KMS-11 (cell line): ENCODE results near the gene OSBP2.

ENCODE experiments used
- H2AFZ ChIP-seq: fragments of 200-600 bp; sonication (generic); 2 replicates; pipeline ENCODE4 v1.6.1; 2016; ENCODE audit warnings: antibody characterized with exemption, mixed run types, low read depth
- H3K27ac ChIP-seq: fragments of 200-600 bp; sonication (generic); 2 replicates; pipeline ENCODE4 v1.6.1; 2016; ENCODE audit warnings: mild to moderate bottlenecking, mixed run types
- H3K27me3 ChIP-seq: fragments of 200-600 bp; sonication (generic); 2 replicates; pipeline ENCODE4 v1.6.1; 2017; ENCODE audit warnings: mild to moderate bottlenecking, low read depth, mixed run types, moderate library complexity; ENCODE audit not compliant: insufficient read depth
- H3K36me3 ChIP-seq: fragments of 200-600 bp; sonication (generic); 2 replicates; pipeline ENCODE4 v1.6.1; 2017; ENCODE audit warnings: mild to moderate bottlenecking, mixed run types; ENCODE audit not compliant: insufficient read depth
- H3K4me1 ChIP-seq: fragments of 200-600 bp; sonication (generic); 2 replicates; pipeline ENCODE4 v1.6.1; 2016; ENCODE audit warnings: mild to moderate bottlenecking, low read depth, mixed run types; ENCODE audit not compliant: poor library complexity, severe bottlenecking
- H3K4me2 ChIP-seq: fragments of 200-600 bp; sonication (generic); 2 replicates; pipeline ENCODE4 v1.7.0; 2016; ENCODE audit warnings: mild to moderate bottlenecking, mixed run types
- H3K4me3 ChIP-seq: fragments of 200-600 bp; sonication (generic); IDR thresholded peaks from 2 replicates; pipeline ENCODE4 v1.6.1; 2017; ENCODE audit warnings: low read depth, low read length, mixed read lengths; ENCODE audit not compliant: insufficient read depth
- H3K79me2 ChIP-seq: fragments of 200-600 bp; sonication (generic); 2 replicates; pipeline ENCODE4 v1.6.1; 2016; ENCODE audit warnings: low read depth, mixed run types; ENCODE audit not compliant: insufficient read depth
- H3K9ac ChIP-seq: fragments of 200-600 bp; sonication (generic); 2 replicates; pipeline ENCODE4 v1.6.1; 2016; ENCODE audit warnings: mild to moderate bottlenecking, mixed run types
- H4K20me1 ChIP-seq: fragments of 200-600 bp; sonication (generic); 2 replicates; pipeline ENCODE4 v1.6.1; 2016; ENCODE audit warnings: mild to moderate bottlenecking, mixed run types; ENCODE audit not compliant: insufficient read depth
- TF ChIP-seq, protein P1 (sequence below): fragments of 200-600 bp; sonication (generic); conservative IDR thresholded peaks from 2 replicates; pipeline ENCODE4 v1.6.1; 2017; ENCODE audit warnings: low read depth, mild to moderate bottlenecking, antibody characterized with exemption, low read length, moderate library complexity, mixed read lengths

The OSBP2 gene

GRCh38 chr22:30919973-30920372 is 225.3 kb downstream of the OSBP2 start:
- Histone ChIP-seq H3K4me1 (peaks cover 16% of the 10 kb centered on the region), H2AFZ (no peak overlapping the region), H3K36me3 (no peaks in the 10 kb centered on the region), H3K9ac (no peak overlapping the region), H3K27me3 (no peaks in the 10 kb centered on the region), H3K4me3 (no peak overlapping the region), H3K4me2 (no peak overlapping the region), H3K27ac (no peak overlapping the region), H4K20me1 (no peaks in the 10 kb centered on the region), H3K79me2 (no peaks in the 10 kb centered on the region)
- TF ChIP-seq, protein P1, sequence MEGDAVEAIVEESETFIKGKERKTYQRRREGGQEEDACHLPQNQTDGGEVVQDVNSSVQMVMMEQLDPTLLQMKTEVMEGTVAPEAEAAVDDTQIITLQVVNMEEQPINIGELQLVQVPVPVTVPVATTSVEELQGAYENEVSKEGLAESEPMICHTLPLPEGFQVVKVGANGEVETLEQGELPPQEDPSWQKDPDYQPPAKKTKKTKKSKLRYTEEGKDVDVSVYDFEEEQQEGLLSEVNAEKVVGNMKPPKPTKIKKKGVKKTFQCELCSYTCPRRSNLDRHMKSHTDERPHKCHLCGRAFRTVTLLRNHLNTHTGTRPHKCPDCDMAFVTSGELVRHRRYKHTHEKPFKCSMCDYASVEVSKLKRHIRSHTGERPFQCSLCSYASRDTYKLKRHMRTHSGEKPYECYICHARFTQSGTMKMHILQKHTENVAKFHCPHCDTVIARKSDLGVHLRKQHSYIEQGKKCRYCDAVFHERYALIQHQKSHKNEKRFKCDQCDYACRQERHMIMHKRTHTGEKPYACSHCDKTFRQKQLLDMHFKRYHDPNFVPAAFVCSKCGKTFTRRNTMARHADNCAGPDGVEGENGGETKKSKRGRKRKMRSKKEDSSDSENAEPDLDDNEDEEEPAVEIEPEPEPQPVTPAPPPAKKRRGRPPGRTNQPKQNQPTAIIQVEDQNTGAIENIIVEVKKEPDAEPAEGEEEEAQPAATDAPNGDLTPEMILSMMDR, result no peak

DNA sequence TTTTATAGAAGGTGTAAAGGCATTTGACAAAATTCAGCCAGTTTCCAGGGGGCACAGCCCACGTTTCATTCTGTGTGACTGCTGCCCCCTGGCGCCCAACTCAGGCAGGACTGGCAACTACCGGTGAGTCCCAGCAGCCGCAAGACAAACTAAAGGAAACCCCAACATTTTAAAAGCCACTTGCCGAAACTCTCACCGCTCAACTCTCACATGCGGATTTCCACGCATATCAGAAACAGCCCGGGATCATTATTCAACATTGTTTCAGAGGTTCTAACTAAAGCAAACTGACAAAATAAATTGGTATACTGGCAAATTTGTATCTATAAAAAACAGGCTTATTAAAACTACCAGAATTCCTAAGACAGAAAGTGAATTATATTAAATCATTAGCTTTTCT is 225.7 kb downstream of the OSBP2 start:
- Histone ChIP-seq H3K36me3 (no peaks in the 10 kb centered on the region), H2AFZ (no peak overlapping the region), H3K4me2 (peak overlapping the region; percentile 9), H3K9ac (no peak overlapping the region), H3K27ac (no peak overlapping the region), H4K20me1 (no peaks in the 10 kb centered on the region), H3K4me1 (peaks cover 16% of the 10 kb centered on the region), H3K4me3 (no peak overlapping the region), H3K79me2 (no peaks in the 10 kb centered on the region), H3K27me3 (no peaks in the 10 kb centered on the region)
- TF ChIP-seq, protein P1, result peak; percentile 91

- TF ChIP-seq, protein P1, result no peak
- no peaks in the 10 kb centered on the region for H3K27me3 ChIP-seq
- no peak overlapping the region for H3K4me3 ChIP-seq
- no peak overlapping the region for H3K27ac ChIP-seq
- no peak overlapping the region for H2AFZ ChIP-seq
- peak overlapping the region; percentile 9 for H3K4me2 ChIP-seq
- H3K36me3 ChIP-seq, result no peaks in the 10 kb centered on the region
- H3K4me1 ChIP-seq, result peaks cover 16% of the 10 kb centered on the region
- no peaks in the 10 kb centered on the region for H3K79me2 ChIP-seq
- no peaks in the 10 kb centered on the region for H4K20me1 ChIP-seq
- H3K9ac ChIP-seq, result no peak overlapping the region
Measured at GRCh38 chr22:30921108-30921507, 226.4 kb downstream of the OSBP2 start.

GRCh38 chr22:30922151-30922611 is 227.5 kb downstream of the OSBP2 start:
- H3K4me1 ChIP-seq, result peaks cover 16% of the 10 kb centered on the region
- no peak overlapping the region for H3K27ac ChIP-seq
- H3K9ac ChIP-seq, result peak overlapping the region; percentile 27; the same call in 1 of the 2 replicates
- H3K27me3 ChIP-seq, result no peaks in the 10 kb centered on the region
- no peak overlapping the region for H3K4me3 ChIP-seq
- H3K79me2 ChIP-seq, result no peaks in the 10 kb centered on the region
- peak overlapping the region; percentile 61 for H2AFZ ChIP-seq
- TF ChIP-seq, protein P1, result no peak
- peak overlapping the region; percentile 9 for H3K4me2 ChIP-seq
- H3K36me3 ChIP-seq, result no peaks in the 10 kb centered on the region
- H4K20me1 ChIP-seq, result no peaks in the 10 kb centered on the region
